Umbilical cord (tissue), 2 donors: ENCODE measurements around the gene BABAM2. TPM values are rescaled to one million over a fixed set of nuclear protein-coding genes. Genes with fewer than 3 reads are reported as not detected.
A peak's percentile ranks its signal among the peaks of the same experiment; 100 is the strongest.

ENCODE experiments used
- DNase-seq: peaks from one replicate; pipeline ENCODE4 v3.0.0-alpha.2; 2015; ENCODE audit warnings: low spot score
- total RNA-seq: library from RNA; depleted of rRNA; stranded (reverse); fragments of >200 nt; gene quantifications from one replicate; pipeline ENCODE4 v1.2.3, GENCODE V29; 2014; ENCODE audit warnings: low replicate concordance; ENCODE audit not compliant: insufficient read depth

BABAM2 gene
- total RNA-seq, 1 donor from 2014 or later: 38.5 TPM

DNA sequence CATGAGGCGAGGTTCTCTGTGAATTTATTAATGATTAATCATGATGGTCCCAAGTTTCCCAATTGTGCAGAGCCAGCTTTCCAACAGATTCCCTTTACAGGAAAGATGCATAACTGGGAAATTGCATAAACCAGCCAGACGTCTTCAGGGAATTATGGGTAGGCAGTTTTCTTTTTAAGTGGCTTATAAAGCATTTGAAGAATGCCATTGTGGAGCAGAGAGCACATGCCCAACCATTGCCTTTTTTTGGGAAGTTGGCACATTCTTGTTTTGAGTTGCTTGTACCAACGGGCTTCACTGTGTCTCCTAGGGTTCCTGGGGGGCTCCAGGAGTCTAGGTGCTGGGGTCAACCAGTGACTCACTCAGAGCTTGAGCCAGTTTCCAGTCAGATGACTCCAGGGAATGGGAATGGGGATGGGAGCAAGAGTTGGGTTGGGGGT, 270.5 kb downstream of the BABAM2 start:
- DNase-seq: peak; percentile 69

DNA sequence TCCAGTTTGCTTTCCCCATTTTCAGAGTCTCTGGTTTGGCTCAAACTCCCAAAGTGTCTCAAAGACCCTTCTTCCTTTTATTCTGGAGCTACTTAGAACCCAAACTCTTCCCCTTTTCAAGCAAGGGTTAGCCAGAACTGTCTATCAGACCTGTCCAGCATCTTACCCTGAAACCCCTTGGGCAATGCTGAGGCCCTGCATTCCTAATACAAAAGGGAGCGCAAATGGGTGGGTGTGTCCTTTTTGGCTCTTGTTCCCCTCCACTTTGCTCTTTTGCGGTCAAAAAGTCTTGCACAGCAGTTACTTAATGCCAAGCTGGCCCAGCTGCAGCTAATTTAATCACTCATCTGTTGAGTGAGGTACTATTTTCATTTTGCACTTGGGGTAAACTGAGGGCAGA, 270.9 kb downstream of the BABAM2 start:
- DNase-seq: no peak

DNA sequence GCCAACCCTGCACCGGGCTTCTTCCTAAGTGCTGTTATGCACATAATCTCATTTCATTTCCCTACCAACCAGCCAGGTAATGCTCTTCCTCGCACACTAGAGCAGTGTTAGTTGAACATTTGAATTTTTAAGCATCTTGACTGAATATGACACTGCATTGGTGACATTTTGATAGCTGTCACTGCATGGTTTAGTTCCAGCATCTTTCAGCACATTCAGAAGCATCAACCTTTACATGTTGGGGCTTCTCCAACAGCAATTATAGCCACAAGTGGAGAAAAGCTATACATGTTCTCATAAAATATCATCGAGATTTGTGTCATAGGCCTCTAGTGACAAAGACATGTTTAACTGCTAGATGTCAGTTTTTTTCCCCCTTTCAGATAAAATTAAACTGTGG, 272.0 kb downstream of the BABAM2 start:
- no peak for DNase-seq

DNA sequence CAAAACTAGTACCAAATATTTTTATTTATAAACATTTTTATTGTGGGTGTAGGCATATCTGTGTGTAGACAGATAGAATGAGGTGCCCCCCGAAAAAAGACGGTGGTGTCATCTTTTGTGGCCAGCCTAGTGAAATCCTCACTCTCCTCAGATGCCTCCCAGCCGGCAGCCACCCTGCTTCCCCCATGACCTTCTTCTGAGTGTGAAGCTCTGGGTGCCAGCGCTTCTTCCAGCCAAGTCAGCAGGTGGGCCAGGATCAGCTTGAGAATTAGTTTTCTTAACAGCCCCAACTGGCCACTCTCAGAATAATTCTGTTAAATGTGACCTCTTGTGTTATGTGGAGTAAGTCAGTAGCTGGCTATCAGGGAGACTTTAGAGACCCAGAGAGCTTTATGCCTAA, 272.5 kb downstream of the BABAM2 start:
- DNase-seq: no peak

DNA sequence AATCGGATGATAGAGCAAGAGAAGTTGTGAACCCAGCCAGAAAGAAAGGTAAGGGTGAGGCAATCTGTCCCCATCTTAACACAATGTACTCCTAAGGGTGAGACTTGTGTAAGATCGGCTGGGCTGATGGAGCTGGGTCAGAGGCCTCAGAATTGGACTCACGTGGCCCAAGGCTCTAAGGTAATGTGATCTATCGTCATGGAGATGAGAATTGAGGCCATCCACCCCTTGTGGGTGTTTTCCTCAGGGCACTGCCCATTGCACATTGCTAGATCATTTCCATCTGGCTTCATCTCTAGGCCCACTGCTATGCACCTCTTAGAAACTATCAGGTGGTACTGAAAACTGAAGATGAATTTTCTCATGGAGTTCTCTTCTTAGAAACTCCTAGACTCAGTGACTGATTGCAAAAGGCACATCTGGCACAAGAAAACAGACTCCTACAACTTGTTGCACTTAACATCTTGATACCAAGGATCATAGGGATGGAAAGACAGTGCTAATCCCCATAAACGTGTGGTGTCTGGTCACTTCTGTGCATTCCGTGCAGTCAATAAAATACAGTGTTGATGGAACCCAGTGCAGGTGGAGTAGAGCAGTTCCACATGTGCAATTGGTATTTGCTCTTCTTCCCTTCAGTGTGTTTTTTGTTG, 273.2 kb downstream of the BABAM2 start:
- DNase-seq: no peak

DNA sequence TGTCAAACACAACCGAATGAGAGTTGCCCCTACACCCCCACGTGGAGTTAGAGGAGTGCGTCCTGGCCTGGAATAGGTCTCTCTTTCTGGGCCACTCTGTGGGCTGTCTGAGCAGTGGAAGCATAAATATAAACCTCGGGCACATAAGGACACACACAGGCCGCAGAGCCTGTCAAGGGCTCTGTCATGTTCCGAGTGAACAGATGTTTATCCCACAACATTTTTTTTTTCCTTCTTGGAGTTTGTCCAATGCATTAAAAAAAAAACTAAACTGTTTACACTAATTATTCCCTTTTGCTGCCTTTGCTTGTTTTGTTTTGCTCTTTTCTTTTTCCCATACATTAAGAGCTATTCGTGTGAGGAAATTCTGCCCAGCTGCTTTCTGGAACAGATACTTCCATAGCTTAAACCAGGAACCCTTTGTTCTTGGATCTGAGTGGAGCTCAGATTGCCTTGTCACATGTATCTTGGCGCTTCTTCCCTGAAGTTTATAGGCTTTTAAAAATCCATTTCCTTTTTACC, 273.8 kb downstream of the BABAM2 start:
- DNase-seq: peak; percentile 82

DNA sequence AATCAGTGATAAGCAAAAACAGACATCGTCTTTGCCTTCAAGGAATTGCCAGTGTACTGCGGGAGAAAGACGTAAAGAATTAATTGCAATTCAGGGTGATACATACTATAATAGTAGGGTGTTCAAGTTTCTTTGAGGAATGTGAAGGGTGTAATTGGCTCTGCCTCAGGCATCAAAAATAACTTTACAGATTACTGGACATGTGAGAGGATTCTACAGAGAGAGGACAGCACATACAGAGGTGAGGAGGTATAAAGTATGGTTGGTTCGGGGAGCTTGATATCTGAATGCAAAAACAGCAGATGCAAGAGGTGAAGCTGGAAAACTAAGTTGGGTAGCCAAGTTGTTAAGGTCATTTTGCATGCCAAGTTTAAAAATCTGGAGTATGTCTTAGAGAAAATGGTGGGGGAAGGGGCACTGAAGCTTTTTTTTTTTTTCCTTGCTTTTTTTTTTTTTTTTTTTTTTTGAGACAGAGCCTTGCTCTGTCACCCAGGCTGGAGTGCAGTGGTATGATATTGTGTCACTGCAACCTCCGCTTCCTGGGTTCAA, 274.6 kb downstream of the BABAM2 start:
- DNase-seq: no peak

DNA sequence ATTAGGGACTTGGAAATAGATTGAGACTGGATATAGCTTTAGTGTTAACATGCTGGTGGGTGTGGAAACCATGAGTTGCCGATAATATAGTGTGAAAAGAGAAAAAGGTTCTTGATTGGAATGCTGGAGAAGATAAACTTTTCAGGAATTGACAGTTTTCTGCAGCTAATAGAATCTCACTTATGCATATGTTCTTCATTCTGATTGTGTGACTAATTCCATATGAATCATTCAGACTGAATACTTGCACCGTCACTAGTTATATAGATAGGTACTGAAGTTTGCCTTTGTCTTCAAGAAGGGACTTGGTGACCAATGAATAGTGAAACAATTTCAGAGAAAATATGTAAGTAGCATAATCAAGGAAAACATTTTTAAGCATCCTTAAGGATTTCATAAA, 276.4 kb downstream of the BABAM2 start:
- no peak for DNase-seq

DNA sequence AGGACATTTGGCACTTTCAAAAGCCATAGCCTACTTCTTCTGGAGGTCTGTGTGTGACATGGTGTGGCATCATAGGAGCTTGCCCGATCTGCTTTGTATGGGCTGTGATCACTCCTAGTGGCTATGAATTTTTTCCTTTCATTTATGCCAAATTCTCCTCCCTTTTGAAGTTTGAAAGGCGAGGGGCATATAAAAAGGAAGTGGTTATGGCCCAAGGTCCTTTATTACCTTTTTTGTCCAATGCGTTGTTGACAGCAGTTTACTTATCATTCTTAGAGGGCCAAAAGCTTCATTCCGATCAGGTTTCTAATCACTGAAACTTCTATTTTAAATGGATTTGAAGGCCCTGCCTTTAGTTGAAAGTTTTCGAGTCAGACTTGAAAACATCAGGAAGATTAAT, 277.8 kb downstream of the BABAM2 start:
- DNase-seq: no peak

DNA sequence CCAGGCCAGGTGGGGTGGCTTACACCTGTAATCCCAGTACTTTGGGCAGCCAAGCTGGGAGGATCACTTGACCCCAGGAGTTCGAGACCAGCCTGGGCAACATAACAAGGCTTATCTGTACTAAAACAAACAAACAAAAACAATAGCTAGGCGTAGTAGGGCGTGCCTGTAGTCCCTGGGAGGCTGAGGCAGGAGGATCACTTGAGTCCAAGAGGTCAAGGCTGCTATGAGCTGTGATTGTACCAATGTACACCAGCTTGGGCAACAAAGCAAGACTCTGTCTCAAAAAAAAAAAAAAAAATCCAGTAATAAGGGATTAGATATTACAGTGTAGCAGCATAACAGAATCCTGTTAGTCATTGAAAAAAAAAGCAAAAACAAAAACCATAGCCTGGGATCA, 279.0 kb downstream of the BABAM2 start:
- no peak for DNase-seq

DNA sequence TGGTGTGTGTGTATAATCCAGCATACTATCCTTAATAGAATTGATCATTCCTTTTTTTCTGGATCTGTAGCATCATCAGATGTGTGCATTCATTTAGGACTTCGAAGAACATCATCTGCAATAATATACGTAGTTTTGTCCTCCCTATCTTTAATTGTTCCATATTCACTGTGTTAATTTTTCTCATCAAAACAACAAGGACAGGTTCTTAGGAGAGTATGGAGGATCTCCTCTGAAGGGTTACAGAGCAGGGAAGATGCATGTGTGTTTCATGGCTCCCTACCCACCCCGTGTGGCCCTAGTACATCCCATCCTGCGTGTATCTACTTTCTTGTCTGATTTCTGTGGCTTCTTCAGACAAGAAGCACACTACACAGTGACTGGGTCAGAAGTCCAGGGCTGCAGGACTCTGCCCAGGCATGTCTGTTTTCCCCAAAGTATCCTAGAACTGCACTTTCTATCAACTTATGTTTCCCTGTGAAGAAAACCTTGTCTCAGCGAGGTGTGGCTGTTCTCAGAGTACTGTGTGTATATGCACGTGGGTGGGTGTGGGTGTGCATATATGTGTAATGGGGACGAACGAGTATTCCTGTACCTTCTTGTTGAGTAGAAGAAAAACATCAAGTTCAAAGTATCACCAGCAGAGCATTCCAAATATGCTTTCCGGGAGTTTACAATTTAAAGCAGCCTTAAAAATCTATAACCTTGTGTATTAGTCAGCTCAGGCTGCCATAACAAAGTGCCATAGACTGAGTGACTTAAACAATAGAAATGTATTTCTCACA, 281.8 kb downstream of the BABAM2 start:
- DNase-seq: peak; percentile 40

DNA sequence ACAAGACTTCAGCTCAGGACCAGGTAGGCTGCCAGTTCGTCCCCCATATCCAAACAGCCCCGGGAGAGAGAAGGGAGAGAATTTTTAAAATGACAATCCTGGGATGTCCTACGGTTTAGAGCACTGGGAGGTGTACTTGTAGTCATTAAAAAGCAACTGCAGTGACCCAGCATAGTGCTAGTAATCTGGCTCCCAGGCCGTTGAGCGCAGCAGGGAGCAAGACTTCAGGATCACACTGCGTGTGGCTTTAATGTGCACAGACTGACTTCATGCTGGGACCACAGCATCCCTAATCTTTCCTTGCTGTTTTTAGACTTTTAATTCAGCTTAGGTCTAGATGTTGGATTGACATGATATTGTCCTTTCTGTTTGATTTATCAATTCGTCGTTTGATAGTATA, 282.8 kb downstream of the BABAM2 start:
- DNase-seq: no peak

DNA sequence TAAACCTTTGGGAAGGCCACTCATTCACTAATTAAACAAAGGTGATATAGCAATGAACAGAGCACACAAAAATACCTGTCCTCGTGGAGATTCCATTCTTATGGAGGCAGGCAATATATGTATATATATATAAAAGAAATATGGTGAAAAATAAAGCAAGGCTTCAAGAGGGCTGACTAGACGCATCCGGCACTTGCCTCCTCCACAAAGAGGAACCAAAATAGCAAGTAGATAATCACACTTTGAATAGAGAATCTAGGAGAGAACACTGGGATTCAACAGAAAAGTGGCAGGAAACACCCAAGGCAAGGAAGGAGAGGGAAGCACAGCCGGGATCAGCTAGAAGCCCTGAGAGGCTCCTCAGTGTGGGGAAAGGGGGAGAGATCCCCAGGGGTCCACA, 283.7 kb downstream of the BABAM2 start:
- no peak for DNase-seq

DNA sequence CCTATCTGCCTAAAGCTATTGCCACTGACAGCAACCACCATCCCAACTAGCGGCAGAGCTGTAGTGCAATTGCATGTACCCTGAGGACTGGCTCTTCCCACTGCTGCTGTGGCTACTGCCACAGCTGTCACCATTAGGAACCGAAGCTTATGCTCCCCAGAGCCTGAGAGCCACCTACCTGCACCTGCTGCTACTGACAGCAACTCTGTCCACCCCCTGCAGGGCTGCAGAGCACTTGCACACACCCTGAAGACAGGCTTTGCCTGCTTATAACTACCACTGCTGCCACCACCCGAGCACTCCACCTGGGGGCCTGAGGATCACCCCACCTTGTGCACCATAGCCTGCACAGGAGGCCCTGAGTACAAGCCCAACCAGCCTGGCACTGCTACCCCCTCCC, 284.5 kb downstream of the BABAM2 start:
- DNase-seq: no peak

DNA sequence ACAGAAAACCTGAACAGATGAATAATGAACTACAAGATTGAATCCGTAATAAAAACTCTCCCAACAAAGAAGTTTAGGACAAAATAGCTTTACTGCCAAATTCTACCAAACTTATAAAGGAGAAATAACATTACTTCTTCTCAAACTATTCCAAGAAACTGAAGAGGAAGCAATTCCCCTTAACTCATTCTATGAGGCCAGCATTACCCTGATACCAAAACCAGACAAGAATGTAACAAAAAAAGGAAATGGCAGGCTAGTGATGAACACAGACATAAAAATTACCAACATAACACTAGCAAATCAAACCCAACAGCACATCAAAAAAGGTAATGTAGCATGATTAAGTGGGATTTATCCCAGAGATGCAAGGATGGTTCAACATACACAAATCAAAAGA, 288.4 kb downstream of the BABAM2 start:
- DNase-seq: no peak

DNA sequence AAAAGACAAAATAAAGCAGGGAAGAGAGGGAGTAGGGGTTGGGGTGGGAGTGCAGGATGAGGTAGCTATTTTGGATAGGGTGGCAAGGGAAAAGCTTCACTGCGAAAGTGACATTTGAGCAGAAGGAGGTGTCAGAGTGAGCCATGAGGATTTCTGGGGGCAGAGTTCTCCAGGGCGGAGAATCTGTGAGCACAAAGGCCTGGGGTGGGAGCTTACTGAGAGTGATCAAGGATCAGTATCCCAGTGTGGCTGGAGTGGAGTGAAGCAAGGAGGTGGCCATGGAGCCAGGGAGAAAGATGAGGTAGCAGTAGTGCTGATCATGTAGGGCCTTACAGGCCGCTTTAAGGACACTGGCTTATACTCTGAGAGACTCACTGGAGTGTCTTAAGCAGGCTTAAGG, 291.3 kb downstream of the BABAM2 start:
- DNase-seq: no peak

DNA sequence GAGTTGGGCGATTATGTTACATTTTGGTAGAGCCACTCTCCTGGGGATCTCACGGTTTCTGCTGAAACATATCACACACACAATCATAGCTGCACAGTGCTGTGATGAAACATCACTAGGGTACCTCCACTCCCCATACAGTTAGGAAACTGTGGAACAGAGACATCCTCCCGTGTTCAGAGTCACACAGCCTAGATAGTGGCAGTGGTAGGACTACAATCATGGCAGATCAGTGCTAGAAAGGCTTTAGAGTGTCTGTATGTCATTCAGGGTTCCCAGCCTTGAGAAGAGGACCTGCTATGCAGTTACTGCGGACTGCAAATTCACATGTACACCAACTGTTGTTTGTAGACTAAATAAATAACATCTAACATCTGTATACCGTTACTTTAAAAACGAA, 291.8 kb downstream of the BABAM2 start:
- no peak for DNase-seq

DNA sequence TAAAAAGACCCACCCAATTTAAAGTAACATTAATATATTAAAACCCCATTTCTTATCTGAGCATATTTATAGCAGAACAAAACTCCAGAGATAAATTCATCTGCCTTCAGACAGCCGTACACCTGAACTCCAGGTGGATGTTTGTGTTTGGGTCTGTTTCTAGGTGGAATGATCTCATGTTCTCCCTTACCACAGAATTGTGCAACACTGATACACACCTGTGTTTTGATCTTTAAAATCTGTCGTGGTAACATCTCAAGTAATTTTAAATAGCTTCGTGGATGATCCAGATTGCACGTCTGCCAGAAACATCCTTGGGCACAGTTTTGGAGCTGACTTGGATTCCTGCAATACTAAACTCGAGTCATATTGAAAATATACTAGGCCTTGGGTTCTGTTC, 294.6 kb downstream of the BABAM2 start:
- peak; percentile 44 for DNase-seq

DNA sequence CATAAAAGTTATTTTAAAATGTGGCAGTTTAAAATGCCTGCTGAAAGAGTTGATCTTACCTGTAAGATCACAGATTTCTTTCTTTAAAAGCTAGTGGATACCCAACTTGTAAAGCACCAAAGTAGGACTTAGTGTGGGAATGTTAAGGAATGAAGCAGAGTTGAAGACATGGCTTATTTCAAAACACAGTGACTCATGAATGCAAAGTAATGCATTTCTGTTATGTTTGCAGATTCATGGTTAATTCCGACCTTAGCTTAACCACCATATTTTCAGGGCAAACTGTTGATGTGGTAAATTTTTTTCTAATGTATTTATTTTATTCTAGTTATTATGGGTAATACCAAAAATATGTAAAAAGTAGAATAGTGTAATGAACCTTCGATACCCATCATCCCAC, 295.4 kb downstream of the BABAM2 start:
- DNase-seq: peak; percentile 82

DNA sequence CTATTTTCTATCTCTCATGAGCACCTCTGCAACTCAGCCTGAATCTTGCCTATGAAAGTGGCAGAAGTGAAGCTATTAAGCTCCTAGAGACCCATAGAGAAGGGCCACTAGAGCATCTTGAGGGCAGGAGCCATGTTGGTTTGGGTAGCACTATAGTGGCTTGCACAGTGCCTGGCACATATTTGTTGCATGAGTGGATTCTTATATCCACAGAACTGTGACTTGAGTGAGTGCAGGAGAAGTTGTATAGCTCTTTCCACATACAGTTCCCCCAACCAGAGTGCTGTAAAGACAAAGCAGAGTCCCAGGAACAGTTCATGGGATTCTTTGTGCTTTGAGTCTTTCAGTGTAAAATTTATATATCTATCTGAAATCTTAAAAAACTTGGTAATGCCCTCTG, 296.7 kb downstream of the BABAM2 start:
- DNase-seq: no peak

DNA sequence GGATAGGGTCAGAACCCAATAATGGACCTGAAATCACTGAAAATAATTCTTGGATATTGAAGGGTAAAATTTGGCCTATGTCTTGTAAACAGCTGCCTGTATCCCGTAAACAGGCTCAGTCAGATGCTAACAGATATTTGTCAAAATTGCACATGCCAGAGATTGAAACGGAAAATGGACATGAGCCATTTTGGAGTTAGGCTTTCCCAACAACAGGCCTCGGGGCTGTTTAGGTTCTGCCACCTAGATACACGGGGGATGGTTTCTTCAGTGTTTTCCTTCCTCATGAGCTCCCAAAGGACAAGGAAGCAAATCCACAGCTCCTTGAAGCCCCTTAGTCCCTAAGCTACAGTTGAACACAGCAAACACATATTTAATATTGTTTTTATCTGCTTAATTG, 297.9 kb downstream of the BABAM2 start:
- no peak for DNase-seq

DNA sequence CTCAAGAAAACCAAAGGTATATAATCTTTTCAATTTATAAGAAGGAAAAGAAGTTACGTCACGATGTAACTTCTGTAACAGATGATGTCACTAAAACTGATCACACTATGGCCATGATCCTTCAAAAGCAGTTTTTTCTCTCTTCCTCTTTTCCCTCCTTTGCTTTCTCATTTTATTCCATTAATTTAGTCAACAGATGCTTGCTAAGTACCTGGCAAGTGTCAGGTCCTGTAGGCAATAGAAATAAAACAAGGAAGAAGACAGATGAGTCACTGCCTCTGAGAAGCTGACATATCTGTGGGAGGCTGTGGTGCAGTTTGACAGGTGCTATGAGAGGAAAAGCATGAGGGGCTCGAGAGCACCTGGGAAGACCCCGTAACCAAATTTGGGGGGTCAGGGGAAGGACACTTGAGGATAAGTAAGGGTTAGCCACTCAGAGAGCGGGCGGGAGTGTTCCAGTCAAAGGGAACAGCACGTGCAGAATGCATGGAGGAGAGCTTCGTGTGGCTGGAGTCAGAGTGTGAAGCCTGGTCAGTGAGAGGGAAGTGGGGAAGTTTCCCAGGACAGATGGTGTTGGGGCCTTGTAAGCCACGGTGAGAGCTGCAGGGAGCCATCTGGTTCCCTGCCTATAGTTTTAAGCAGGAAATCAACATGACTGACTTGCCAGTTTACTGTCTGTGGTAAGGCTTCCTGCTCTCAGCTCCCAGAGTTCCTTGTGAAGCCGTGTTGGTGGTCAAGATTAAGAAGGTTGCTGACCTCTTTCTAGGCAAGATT, 303.3 kb downstream of the BABAM2 start:
- no peak for DNase-seq
